ENCODE results near the gene ROBO3. TPM values are rescaled to one million over a fixed set of nuclear protein-coding genes. Genes with fewer than 3 reads are reported as not detected.

ROBO3 gene
- total RNA-seq, 1 donor from 2014 or later: 26.0 TPM

- no peak for DNase-seq (ENCODE audit: low spot score in 2 of 2, unreplicated experiment in 2 of 2)
- H3K4me3 Mint-ChIP-seq: peak overlapping the region; percentile 82
- peaks cover 8% of the 10 kb centered on the region for H3K4me1 Mint-ChIP-seq
- no peaks in the 10 kb centered on the region for H3K9me3 Mint-ChIP-seq
- peak overlapping the region; percentile 67 for H3K27ac Mint-ChIP-seq
- no peak for TF ChIP-seq CTCF (IDR thresholded peaks at IDR 0.05; ENCODE audit: unreplicated experiment)
- no peaks in the 10 kb centered on the region for H3K36me3 Mint-ChIP-seq
- peaks cover 40% of the 10 kb centered on the region for H3K27me3 Mint-ChIP-seq (ENCODE audit: low read depth)
These were observed 11.8 kb downstream of the ROBO3 start for GRCh38 chr11:124876818-124877630.

GRCh38 chr11:124877631-124877909 lies 12.3 kb downstream of the ROBO3 start:
- Mint-ChIP-seq H3K27ac (no peak overlapping the region), H3K4me3 (peak overlapping the region; percentile 82), H3K9me3 (no peaks in the 10 kb centered on the region), H3K4me1 (peaks cover 12% of the 10 kb centered on the region), H3K27me3 (ENCODE audit: low read depth) (peaks cover 34% of the 10 kb centered on the region), H3K36me3 (no peaks in the 10 kb centered on the region)
- no peak for DNase-seq (ENCODE audit: low spot score in 2 of 2, unreplicated experiment in 2 of 2)
- TF ChIP-seq CTCF (IDR thresholded peaks at IDR 0.05; ENCODE audit: unreplicated experiment): no peak

GRCh38 chr11:124877910-124878758 lies 12.9 kb downstream of the ROBO3 start:
- Mint-ChIP-seq H3K4me1 (peaks cover 16% of the 10 kb centered on the region), H3K4me3 (peak overlapping the region; percentile 82), H3K9me3 (no peaks in the 10 kb centered on the region), H3K27me3 (ENCODE audit: low read depth) (peaks cover 29% of the 10 kb centered on the region), H3K36me3 (no peaks in the 10 kb centered on the region), H3K27ac (no peak overlapping the region)
- TF ChIP-seq CTCF (IDR thresholded peaks at IDR 0.05; ENCODE audit: unreplicated experiment): no peak
- DNase-seq (ENCODE audit: low spot score in 2 of 2, unreplicated experiment in 2 of 2): no peak

- no peak for TF ChIP-seq CTCF (IDR thresholded peaks at IDR 0.05; ENCODE audit: unreplicated experiment)
- H3K36me3 Mint-ChIP-seq: no peaks in the 10 kb centered on the region
- H3K27ac Mint-ChIP-seq: no peak overlapping the region
These were observed 13.7 kb downstream of the ROBO3 start for GRCh38 chr11:124878759-124879492.

GRCh38 chr11:124879493-124880289 lies 14.5 kb downstream of the ROBO3 start:
- Mint-ChIP-seq H3K9me3 (no peaks in the 10 kb centered on the region), H3K4me3 (no peak overlapping the region), H3K27me3 (ENCODE audit: low read depth) (peaks cover 16% of the 10 kb centered on the region), H3K36me3 (no peaks in the 10 kb centered on the region), H3K27ac (no peak overlapping the region), H3K4me1 (peaks cover 16% of the 10 kb centered on the region)
- no peak for TF ChIP-seq CTCF (IDR thresholded peaks at IDR 0.05; ENCODE audit: unreplicated experiment)
- peak in 1 of 2 experiments; percentile 25 for DNase-seq (ENCODE audit: low spot score in 2 of 2, unreplicated experiment in 2 of 2)

More at GRCh38 chr11:124878759-124879492, 13.7 kb downstream of the ROBO3 start:
- Mint-ChIP-seq H3K4me3 (no peak overlapping the region), H3K27me3 (ENCODE audit: low read depth) (peaks cover 21% of the 10 kb centered on the region), H3K9me3 (no peaks in the 10 kb centered on the region), H3K4me1 (peaks cover 16% of the 10 kb centered on the region)
- DNase-seq (ENCODE audit: low spot score in 2 of 2, unreplicated experiment in 2 of 2): no peak

Measured in mesothelial cell of epicardium (in vitro differentiated cells).